Neural cell (in vitro differentiated cells): ENCODE measurements around the gene SVOPL.

Experiments
- EP300 ChIP-seq: fragments of 450-650 bp; conservative IDR thresholded peaks from 2 replicates; pipeline ENCODE4 v1.6.1; 2014; ENCODE audit warnings: antibody characterized with exemption, mild to moderate bottlenecking, moderate library complexity; ENCODE audit not compliant: poor library complexity, severe bottlenecking
- EZH2 ChIP-seq: fragments of 200-600, 300-800 bp; shearing (Covaris generic), sonication (generic); IDR thresholded peaks from 2 replicates; pipeline ENCODE4 v1.6.1; 2014; ENCODE audit warnings: antibody characterized with exemption, low read length, borderline replicate concordance, mild to moderate bottlenecking; ENCODE audit not compliant: insufficient read depth, poor library complexity, severe bottlenecking
- POLR2AphosphoS5 ChIP-seq: IDR thresholded peaks from 2 replicates; pipeline ENCODE4 v1.6.1; 2012
- RAD21 ChIP-seq: fragments of 450-650 bp; conservative IDR thresholded peaks from 2 replicates; pipeline ENCODE4 v1.6.1; 2014; ENCODE audit warnings: antibody characterized with exemption, mild to moderate bottlenecking, moderate library complexity
- TAF1 ChIP-seq: IDR thresholded peaks from 2 replicates; pipeline ENCODE4 v1.6.1; 2012; ENCODE audit warnings: low read depth
- TF ChIP-seq, protein P1 (sequence below): fragments of 450-650 bp; IDR thresholded peaks from 2 replicates; pipeline ENCODE4 v1.5.1; 2014; ENCODE audit warnings: antibody characterized with exemption, mild to moderate bottlenecking, moderate library complexity; ENCODE audit not compliant: poor library complexity, severe bottlenecking

DNA sequence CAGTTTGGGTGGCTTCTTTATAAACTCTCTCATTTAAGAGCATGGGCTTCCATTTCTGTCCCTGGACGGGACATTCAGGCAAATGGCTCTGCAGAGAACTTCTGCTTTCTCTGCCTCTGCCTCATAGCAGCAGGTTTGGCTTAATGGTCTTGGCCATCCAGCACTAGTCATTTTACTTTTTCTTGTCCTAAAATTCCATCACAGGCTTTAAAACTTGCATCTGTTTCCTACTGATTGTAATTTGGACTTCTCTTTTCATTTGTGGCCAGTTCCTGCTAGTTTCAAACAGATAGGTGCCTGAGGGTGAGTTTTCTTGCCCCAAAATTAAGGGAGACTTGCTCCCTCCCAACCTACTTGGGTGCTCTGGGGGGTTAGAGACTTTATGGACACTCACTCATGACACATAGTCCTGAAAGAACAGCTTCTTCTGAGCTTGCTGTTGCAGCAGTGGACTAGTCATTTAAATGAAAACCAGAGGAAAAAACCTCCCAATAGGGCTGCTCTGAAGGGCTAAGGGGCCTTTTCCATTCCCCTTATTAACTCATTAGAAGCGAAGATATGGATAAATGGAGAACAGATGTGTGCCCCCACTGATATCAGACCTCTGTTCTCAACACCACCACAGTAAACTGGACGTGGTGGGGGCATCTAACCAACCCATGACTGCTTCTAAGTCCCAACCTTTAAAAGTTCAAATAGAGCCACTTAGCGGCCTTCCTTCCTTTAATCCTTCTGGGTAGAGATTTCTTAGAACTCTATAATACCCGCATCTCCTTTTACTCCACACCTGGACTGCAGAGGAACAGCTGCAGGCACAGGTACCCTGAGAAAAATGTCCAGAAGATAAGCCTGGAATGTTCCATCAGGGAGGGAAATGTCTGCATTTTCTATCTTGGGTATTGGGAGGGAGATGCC is 38.8 kb downstream of the SVOPL start:
- TF ChIP-seq, protein P1, sequence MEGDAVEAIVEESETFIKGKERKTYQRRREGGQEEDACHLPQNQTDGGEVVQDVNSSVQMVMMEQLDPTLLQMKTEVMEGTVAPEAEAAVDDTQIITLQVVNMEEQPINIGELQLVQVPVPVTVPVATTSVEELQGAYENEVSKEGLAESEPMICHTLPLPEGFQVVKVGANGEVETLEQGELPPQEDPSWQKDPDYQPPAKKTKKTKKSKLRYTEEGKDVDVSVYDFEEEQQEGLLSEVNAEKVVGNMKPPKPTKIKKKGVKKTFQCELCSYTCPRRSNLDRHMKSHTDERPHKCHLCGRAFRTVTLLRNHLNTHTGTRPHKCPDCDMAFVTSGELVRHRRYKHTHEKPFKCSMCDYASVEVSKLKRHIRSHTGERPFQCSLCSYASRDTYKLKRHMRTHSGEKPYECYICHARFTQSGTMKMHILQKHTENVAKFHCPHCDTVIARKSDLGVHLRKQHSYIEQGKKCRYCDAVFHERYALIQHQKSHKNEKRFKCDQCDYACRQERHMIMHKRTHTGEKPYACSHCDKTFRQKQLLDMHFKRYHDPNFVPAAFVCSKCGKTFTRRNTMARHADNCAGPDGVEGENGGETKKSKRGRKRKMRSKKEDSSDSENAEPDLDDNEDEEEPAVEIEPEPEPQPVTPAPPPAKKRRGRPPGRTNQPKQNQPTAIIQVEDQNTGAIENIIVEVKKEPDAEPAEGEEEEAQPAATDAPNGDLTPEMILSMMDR = no peak
- TF ChIP-seq EZH2 (no peak), RAD21 (no peak), POLR2AphosphoS5 (no peak), TAF1 (no peak), EP300 (no peak)
